GM19468 (cell line): Measurements from ENCODE around the gene SHISA9.
"Not testable (repeated sequence)": the region's sequence is repeated elsewhere in the genome, so short reads cannot be mapped to it uniquely, and the experiment has no call there.

Experiments
- ATAC-seq: cut with Tn5 transposase; IDR thresholded peaks from one replicate; pipeline ENCODE4 v1.9.1; 2021; ENCODE audit warnings: mild to moderate bottlenecking, moderate library complexity, moderate number of reproducible peaks; ENCODE audit not compliant: unreplicated experiment; ENCODE audit errors: extremely low read depth

SHISA9 gene

GRCh38 chr16:12899529-12900143 is 1.8 kb upstream of the SHISA9 start:
- no peak for ATAC-seq

- no peak for ATAC-seq
These were observed 1.2 kb upstream of the SHISA9 start for GRCh38 chr16:12900156-12900555.

- no peak for ATAC-seq
These were observed 697 bp upstream of the SHISA9 start for GRCh38 chr16:12900599-12901203.

- no peak for ATAC-seq
These were observed 198 bp upstream of the SHISA9 start for GRCh38 chr16:12901204-12901596.

- no peak for ATAC-seq
These were observed 1.3 kb downstream of the SHISA9 start for GRCh38 chr16:12902511-12903372.

GRCh38 chr16:12903407-12904328 is 2.3 kb downstream of the SHISA9 start:
- no peak for ATAC-seq

GRCh38 chr16:12904329-12904671 is 2.9 kb downstream of the SHISA9 start:
- ATAC-seq: no peak

GRCh38 chr16:12906271-12906670 is 4.9 kb downstream of the SHISA9 start:
- ATAC-seq: no peak

GRCh38 chr16:12906765-12907516 is 5.5 kb downstream of the SHISA9 start:
- ATAC-seq: no peak

- ATAC-seq: no peak
These were observed 6.4 kb downstream of the SHISA9 start for GRCh38 chr16:12907670-12908233.

- no peak for ATAC-seq
These were observed 15.8 kb downstream of the SHISA9 start for GRCh38 chr16:12917246-12917645.

GRCh38 chr16:12917653-12918052 is 16.3 kb downstream of the SHISA9 start:
- no peak for ATAC-seq

- ATAC-seq: no peak
These were observed 19.3 kb downstream of the SHISA9 start for GRCh38 chr16:12920739-12921138.

- ATAC-seq: not testable (repeated sequence)
These were observed 22.2 kb downstream of the SHISA9 start for GRCh38 chr16:12923640-12924039.

- ATAC-seq: no peak
These were observed 23.8 kb downstream of the SHISA9 start for GRCh38 chr16:12925026-12925800.

- no peak for ATAC-seq
These were observed 26.2 kb downstream of the SHISA9 start for GRCh38 chr16:12927591-12927990.

- no peak for ATAC-seq
These were observed 29.5 kb downstream of the SHISA9 start for GRCh38 chr16:12930881-12931280.

GRCh38 chr16:12936391-12936790 is 35.0 kb downstream of the SHISA9 start:
- no peak for ATAC-seq

- no peak for ATAC-seq
These were observed 40.5 kb downstream of the SHISA9 start for GRCh38 chr16:12941896-12942295.
